SU-DHL-6 (cell line): ENCODE measurements around the gene CCDC110.

ENCODE experiments used
- H2AFZ ChIP-seq: fragments of 200-600 bp; sonication (generic); 2 replicates; pipeline ENCODE4 v1.6.1; 2014; ENCODE audit warnings: low read depth, mild to moderate bottlenecking, moderate library complexity, mixed read lengths, antibody characterized with exemption, low read length; ENCODE audit not compliant: severe bottlenecking
- H3F3A ChIP-seq: fragments of 200-600 bp; shearing (Covaris generic); 2 replicates; pipeline ENCODE4 v1.6.0; 2016; ENCODE audit warnings: antibody characterized with exemption, mild to moderate bottlenecking; ENCODE audit not compliant: insufficient read depth
- H3K27ac ChIP-seq: fragments of 200-600 bp; sonication (generic); 2 replicates; pipeline ENCODE4 v1.5.1; 2016; ENCODE audit warnings: low read depth, mild to moderate bottlenecking, low read length, moderate library complexity, mixed read lengths
- H3K27me3 ChIP-seq: fragments of 200-600 bp; sonication (generic), shearing (Covaris generic); 2 replicates; pipeline ENCODE4 v1.6.0; 2014; ENCODE audit warnings: mild to moderate bottlenecking, low read length
- H3K36me3 ChIP-seq: fragments of 200-600 bp; sonication (generic); 2 replicates; pipeline ENCODE4 v1.6.1; 2014; ENCODE audit warnings: mild to moderate bottlenecking, low read length, mixed read lengths
- H3K4me2 ChIP-seq: fragments of 300-600, 200-600 bp; shearing (Covaris generic), sonication (generic); 2 replicates; pipeline ENCODE4 v1.6.0; 2014; ENCODE audit warnings: low read length, low read depth, mild to moderate bottlenecking; ENCODE audit not compliant: poor library complexity, severe bottlenecking
- H3K4me3 ChIP-seq: fragments of 200-600 bp; sonication (generic); 2 replicates; pipeline ENCODE4 v1.5.1; 2014; ENCODE audit warnings: antibody characterized with exemption, low read length, mild to moderate bottlenecking, mixed read lengths; ENCODE audit not compliant: insufficient read depth, poor library complexity, severe bottlenecking
- H3K79me2 ChIP-seq: fragments of 200-600 bp; sonication (generic); 2 replicates; pipeline ENCODE4 v1.6.1; 2014; ENCODE audit warnings: mild to moderate bottlenecking, low read length, moderate library complexity; ENCODE audit not compliant: insufficient read depth
- H3K9ac ChIP-seq: fragments of 200-600 bp; sonication (generic); 2 replicates; pipeline ENCODE4 v1.7.0; 2014; ENCODE audit warnings: mild to moderate bottlenecking, low read length
- H3K9me2 ChIP-seq: fragments of 200-600 bp; sonication (generic); replicated peaks from 2 replicates; pipeline ENCODE4 v1.6.1; 2014; ENCODE audit warnings: low read length; ENCODE audit not compliant: insufficient read depth
- H3K9me3 ChIP-seq: fragments of 200-600 bp; sonication (generic); 2 replicates; pipeline ENCODE4 v1.6.1; 2014; ENCODE audit warnings: low read length, mixed read lengths; ENCODE audit not compliant: insufficient read depth
- H4K20me1 ChIP-seq: fragments of 200-600 bp; sonication (generic); 2 replicates; pipeline ENCODE4 v1.6.1; 2014; ENCODE audit warnings: low read depth, mild to moderate bottlenecking, antibody characterized with exemption, low read length, moderate library complexity, mixed read lengths
- CTCF ChIP-seq: fragments of 200-600 bp; sonication (generic); IDR thresholded peaks from one replicate; pipeline ENCODE4 v1.5.1; 2017; ENCODE audit warnings: antibody characterized with exemption, mild to moderate bottlenecking, low read length, moderate library complexity; ENCODE audit not compliant: insufficient read depth, poor library complexity, severe bottlenecking
- EZH2phosphoT487 ChIP-seq: fragments of 200-600 bp; sonication (generic), shearing (Covaris generic); conservative IDR thresholded peaks from 2 replicates; pipeline ENCODE4 v1.6.1; 2018; ENCODE audit warnings: mild to moderate bottlenecking, antibody characterized with exemption, low read length, moderate library complexity, mixed read lengths

CCDC110 gene

GRCh38 chr4:185457136-185457535, 14.4 kb downstream of the CCDC110 start:
- Histone ChIP-seq H3K4me3 (no peak overlapping the region), H3K9me2 (no peaks in the 10 kb centered on the region), H3K27me3 (no peaks in the 10 kb centered on the region), H3K27ac (no peak overlapping the region), H4K20me1 (no peaks in the 10 kb centered on the region), H3K4me2 (peak overlapping the region; percentile 33), H3K79me2 (peaks cover 28% of the 10 kb centered on the region; the same call in 1 of the 2 replicates), H3K9ac (no peak overlapping the region), H2AFZ (no peak overlapping the region), H3K36me3 (peaks cover 49% of the 10 kb centered on the region), H3K9me3 (no peaks in the 10 kb centered on the region), H3F3A (peaks cover 6% of the 10 kb centered on the region; the same call in 1 of the 2 replicates)
- TF ChIP-seq CTCF (no peak), EZH2phosphoT487 (no peak)

- H3K9me3 ChIP-seq: no peaks in the 10 kb centered on the region
- H2AFZ ChIP-seq: no peak overlapping the region
- peaks cover 28% of the 10 kb centered on the region; the same call in 1 of the 2 replicates for H3K79me2 ChIP-seq
- no peaks in the 10 kb centered on the region for H4K20me1 ChIP-seq
- H3K9ac ChIP-seq: no peak overlapping the region
- TF ChIP-seq CTCF (no peak), EZH2phosphoT487 (no peak)
- H3K36me3 ChIP-seq: peaks cover 46% of the 10 kb centered on the region
- peaks cover 6% of the 10 kb centered on the region; the same call in 1 of the 2 replicates for H3F3A ChIP-seq
- no peaks in the 10 kb centered on the region for H3K27me3 ChIP-seq
- no peaks in the 10 kb centered on the region for H3K9me2 ChIP-seq
- H3K4me3 ChIP-seq: no peak overlapping the region
- H3K27ac ChIP-seq: no peak overlapping the region
- peak overlapping the region; percentile 3 for H3K4me2 ChIP-seq
These were observed 15.4 kb downstream of the CCDC110 start for GRCh38 chr4:185456131-185456530.

- no peak overlapping the region for H2AFZ ChIP-seq
- no peaks in the 10 kb centered on the region for H3K27me3 ChIP-seq
- H3K36me3 ChIP-seq: peaks cover 5% of the 10 kb centered on the region; the same call in 1 of the 2 replicates
- TF ChIP-seq EZH2phosphoT487: no peak
- no peak for TF ChIP-seq CTCF
- H3K9me2 ChIP-seq: no peaks in the 10 kb centered on the region
- no peaks in the 10 kb centered on the region for H3K79me2 ChIP-seq
- no peak overlapping the region for H3K27ac ChIP-seq
- H3K4me2 ChIP-seq: no peak overlapping the region
- H4K20me1 ChIP-seq: no peaks in the 10 kb centered on the region
- peaks cover 29% of the 10 kb centered on the region; the same call in 1 of the 2 replicates for H3F3A ChIP-seq
- no peaks in the 10 kb centered on the region for H3K9me3 ChIP-seq
- no peak overlapping the region for H3K4me3 ChIP-seq
- H3K9ac ChIP-seq: no peak overlapping the region
These were observed 26.3 kb downstream of the CCDC110 start for GRCh38 chr4:185445209-185445608.
